ENCODE data around the gene DAD1. TPM values are rescaled to one million over a fixed set of nuclear protein-coding genes. Genes with fewer than 3 reads are reported as not detected.
"Not testable (repeated sequence)": the region's sequence is repeated elsewhere in the genome, so short reads cannot be mapped to it uniquely, and the experiment has no call there.

Gene DAD1
- polyA plus RNA-seq, 1 of the 3 experiments (the other 2 are of a cell fraction) = 406 TPM

DNA sequence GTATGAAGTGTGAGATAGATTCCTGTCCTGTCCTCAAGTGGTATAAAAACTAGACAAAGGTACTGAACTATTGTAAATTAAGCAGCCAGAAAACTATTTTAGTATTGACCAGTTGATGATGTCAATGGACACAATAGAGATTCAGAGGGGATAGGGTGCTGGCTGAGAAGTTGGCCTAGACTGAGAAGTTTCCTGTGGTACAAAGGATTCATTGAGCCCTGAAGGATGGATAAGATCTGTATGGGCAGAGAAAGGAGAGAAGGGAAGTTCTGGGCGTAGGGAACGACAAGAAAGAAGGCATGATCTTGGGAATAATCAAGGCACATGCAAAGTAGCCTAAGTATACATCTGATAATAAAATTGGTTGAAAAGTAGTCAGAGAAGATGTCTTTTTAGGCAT, 44.6 kb downstream of the DAD1 start:
- no peak for DNase-seq
- no peaks in the 10 kb centered on the region for H3K36me3 ChIP-seq (replicated peaks in 1 of 2; ENCODE audit: control insufficient read depth in 1 of 2, insufficient read depth in 2 of 2, low read length in 1 of 2)
- no peak overlapping the region for H3K4me3 ChIP-seq (ENCODE audit: low read depth in 2 of 2, low read length in 1 of 2)
- POLR2A ChIA-PET = no interaction called here
- no peak overlapping the region for H3K27ac ChIP-seq (ENCODE audit: low read depth in 2 of 2, low read length in 1 of 2)
- 91% methylated on average over 2 of the region's 2 CpGs for WGBS (ENCODE audit: low lambda C conversion rate)
- no peaks in the 10 kb centered on the region for H3K9me2 ChIP-seq
- no peaks in the 10 kb centered on the region for H3K27me3 ChIP-seq (ENCODE audit: insufficient read depth)
- TF ChIP-seq FOXM1 (IDR thresholded peaks at IDR 0.05; ENCODE audit: low read depth) (no peak), RXRA (IDR thresholded peaks at IDR 0.05; ENCODE audit: borderline replicate concordance, low read depth) (no peak), JUND (IDR thresholded peaks at IDR 0.05) (no peak), TEAD4 (IDR thresholded peaks at IDR 0.05; ENCODE audit: borderline replicate concordance, insufficient read depth) (no peak), RCOR1 (IDR thresholded peaks at IDR 0.05; ENCODE audit: low read length) (no peak), GATA2 (CRISPR knock-in tag; IDR thresholded peaks at IDR 0.05) (no peak), SMC3 (IDR thresholded peaks at IDR 0.05; ENCODE audit: low read depth, low read length) (no peak), RAD21 (IDR thresholded peaks at IDR 0.05; ENCODE audit: low read length) (no peak), SIN3A (IDR thresholded peaks at IDR 0.05; ENCODE audit: borderline replicate concordance, low read depth, low read length) (no peak), NRF1 (IDR thresholded peaks at IDR 0.05; ENCODE audit: low read depth, low read length) (no peak)
- TF ChIP-seq, protein P1, sequence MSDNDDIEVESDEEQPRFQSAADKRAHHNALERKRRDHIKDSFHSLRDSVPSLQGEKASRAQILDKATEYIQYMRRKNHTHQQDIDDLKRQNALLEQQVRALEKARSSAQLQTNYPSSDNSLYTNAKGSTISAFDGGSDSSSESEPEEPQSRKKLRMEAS (IDR thresholded peaks at IDR 0.05; ENCODE audit: low read depth) = no peak
- TF ChIP-seq, protein P2, sequence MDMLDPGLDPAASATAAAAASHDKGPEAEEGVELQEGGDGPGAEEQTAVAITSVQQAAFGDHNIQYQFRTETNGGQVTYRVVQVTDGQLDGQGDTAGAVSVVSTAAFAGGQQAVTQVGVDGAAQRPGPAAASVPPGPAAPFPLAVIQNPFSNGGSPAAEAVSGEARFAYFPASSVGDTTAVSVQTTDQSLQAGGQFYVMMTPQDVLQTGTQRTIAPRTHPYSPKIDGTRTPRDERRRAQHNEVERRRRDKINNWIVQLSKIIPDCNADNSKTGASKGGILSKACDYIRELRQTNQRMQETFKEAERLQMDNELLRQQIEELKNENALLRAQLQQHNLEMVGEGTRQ (IDR thresholded peaks at IDR 0.05; ENCODE audit: borderline replicate concordance, low read depth, low read length) = no peak
- TF ChIP-seq, protein P3, sequence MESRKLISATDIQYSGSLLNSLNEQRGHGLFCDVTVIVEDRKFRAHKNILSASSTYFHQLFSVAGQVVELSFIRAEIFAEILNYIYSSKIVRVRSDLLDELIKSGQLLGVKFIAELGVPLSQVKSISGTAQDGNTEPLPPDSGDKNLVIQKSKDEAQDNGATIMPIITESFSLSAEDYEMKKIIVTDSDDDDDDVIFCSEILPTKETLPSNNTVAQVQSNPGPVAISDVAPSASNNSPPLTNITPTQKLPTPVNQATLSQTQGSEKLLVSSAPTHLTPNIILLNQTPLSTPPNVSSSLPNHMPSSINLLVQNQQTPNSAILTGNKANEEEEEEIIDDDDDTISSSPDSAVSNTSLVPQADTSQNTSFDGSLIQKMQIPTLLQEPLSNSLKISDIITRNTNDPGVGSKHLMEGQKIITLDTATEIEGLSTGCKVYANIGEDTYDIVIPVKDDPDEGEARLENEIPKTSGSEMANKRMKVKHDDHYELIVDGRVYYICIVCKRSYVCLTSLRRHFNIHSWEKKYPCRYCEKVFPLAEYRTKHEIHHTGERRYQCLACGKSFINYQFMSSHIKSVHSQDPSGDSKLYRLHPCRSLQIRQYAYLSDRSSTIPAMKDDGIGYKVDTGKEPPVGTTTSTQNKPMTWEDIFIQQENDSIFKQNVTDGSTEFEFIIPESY (IDR thresholded peaks at IDR 0.05; ENCODE audit: borderline replicate concordance, low read depth) = no peak
- TF ChIP-seq, protein P4, sequence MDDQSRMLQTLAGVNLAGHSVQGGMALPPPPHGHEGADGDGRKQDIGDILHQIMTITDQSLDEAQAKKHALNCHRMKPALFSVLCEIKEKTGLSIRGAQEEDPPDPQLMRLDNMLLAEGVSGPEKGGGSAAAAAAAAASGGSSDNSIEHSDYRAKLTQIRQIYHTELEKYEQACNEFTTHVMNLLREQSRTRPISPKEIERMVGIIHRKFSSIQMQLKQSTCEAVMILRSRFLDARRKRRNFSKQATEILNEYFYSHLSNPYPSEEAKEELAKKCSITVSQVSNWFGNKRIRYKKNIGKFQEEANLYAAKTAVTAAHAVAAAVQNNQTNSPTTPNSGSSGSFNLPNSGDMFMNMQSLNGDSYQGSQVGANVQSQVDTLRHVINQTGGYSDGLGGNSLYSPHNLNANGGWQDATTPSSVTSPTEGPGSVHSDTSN (IDR thresholded peaks at IDR 0.05) = no peak
- TF ChIP-seq, protein P5, sequence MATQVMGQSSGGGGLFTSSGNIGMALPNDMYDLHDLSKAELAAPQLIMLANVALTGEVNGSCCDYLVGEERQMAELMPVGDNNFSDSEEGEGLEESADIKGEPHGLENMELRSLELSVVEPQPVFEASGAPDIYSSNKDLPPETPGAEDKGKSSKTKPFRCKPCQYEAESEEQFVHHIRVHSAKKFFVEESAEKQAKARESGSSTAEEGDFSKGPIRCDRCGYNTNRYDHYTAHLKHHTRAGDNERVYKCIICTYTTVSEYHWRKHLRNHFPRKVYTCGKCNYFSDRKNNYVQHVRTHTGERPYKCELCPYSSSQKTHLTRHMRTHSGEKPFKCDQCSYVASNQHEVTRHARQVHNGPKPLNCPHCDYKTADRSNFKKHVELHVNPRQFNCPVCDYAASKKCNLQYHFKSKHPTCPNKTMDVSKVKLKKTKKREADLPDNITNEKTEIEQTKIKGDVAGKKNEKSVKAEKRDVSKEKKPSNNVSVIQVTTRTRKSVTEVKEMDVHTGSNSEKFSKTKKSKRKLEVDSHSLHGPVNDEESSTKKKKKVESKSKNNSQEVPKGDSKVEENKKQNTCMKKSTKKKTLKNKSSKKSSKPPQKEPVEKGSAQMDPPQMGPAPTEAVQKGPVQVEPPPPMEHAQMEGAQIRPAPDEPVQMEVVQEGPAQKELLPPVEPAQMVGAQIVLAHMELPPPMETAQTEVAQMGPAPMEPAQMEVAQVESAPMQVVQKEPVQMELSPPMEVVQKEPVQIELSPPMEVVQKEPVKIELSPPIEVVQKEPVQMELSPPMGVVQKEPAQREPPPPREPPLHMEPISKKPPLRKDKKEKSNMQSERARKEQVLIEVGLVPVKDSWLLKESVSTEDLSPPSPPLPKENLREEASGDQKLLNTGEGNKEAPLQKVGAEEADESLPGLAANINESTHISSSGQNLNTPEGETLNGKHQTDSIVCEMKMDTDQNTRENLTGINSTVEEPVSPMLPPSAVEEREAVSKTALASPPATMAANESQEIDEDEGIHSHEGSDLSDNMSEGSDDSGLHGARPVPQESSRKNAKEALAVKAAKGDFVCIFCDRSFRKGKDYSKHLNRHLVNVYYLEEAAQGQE (IDR thresholded peaks at IDR 0.05; ENCODE audit: low read depth, low read length) = no peak
- no peak overlapping the region for H3K9ac ChIP-seq
- H2AFZ ChIP-seq (ENCODE audit: low read depth) = no peak overlapping the region
- peaks cover 0 to 52% of the 10 kb centered on the region in 2 experiments for H3K4me1 ChIP-seq (ENCODE audit: control insufficient read depth in 1 of 2, insufficient read depth in 2 of 2, low read depth in 1 of 2, low read length in 1 of 2)
- CTCF ChIA-PET = interaction anchor here (4.9 kb wide), 1 partner anchor 12 kb away, joined by 44 read pairs; no protein-coding TSS in a partner anchor
- no peak overlapping the region for H3K4me2 ChIP-seq
- peaks cover 11% of the 10 kb centered on the region for H3F3A ChIP-seq (replicated peaks; ENCODE audit: insufficient read depth)
- H4K20me1 ChIP-seq (ENCODE audit: insufficient read depth) = no peaks in the 10 kb centered on the region
- H3K79me2 ChIP-seq (ENCODE audit: insufficient read depth) = no peaks in the 10 kb centered on the region
- H3K9me3 ChIP-seq = no peaks in the 10 kb centered on the region

DNA sequence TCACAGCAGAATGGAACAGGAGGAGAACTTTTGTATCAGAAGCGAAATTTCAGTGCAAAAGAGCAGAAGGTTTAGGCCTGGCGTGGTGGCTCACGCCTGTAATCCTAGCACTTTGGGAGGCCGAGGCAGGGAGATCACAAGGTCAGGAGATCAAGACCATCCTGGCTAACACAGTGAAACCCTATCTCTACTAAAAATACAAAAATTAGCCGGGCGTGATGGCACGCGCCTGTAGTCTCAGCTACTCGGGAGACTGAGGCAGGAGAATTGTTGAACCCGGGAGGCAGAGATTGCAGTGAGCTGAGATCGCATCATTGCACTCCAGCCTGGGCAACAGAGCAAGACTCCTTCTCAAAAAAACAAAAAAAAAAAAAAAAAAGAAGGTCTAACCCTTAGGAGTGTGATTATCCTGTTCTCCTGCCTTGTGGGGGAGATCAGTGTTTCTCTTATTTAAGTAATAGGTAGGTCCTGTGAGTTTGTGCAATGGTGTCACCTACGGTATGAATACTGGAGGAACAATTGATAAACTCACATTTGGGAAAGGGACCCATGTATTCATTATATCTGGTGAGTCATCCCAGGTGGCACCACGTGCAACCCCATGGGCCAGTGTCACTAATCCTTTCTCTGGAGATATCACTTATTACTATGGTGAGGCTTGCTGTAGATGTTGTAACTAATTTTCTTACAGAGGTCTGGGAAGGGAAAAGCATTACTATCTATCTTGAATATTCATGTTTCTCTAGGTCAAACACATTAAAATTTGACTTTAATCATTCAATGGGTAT, 45.3 kb downstream of the DAD1 start:
- H3K27me3 ChIP-seq (ENCODE audit: insufficient read depth); H4K20me1 ChIP-seq (ENCODE audit: insufficient read depth); H3K9me3 ChIP-seq; H3K27ac ChIP-seq (ENCODE audit: low read depth in 2 of 2, low read length in 1 of 2); POLR2A ChIA-PET; CTCF ChIA-PET; H2AFZ ChIP-seq (ENCODE audit: low read depth); H3K4me3 ChIP-seq (ENCODE audit: low read depth in 2 of 2, low read length in 1 of 2); H3K9me2 ChIP-seq; H3K36me3 ChIP-seq (replicated peaks in 1 of 2; ENCODE audit: control insufficient read depth in 1 of 2, insufficient read depth in 2 of 2, low read length in 1 of 2); H3K79me2 ChIP-seq (ENCODE audit: insufficient read depth); H3K4me2 ChIP-seq; H3K9ac ChIP-seq; DNase-seq: not testable (repeated sequence)
- WGBS (ENCODE audit: low lambda C conversion rate) = 91% methylated on average over 13 of the region's 13 CpGs
- H3F3A ChIP-seq (replicated peaks; ENCODE audit: insufficient read depth) = peaks cover 11% of the 10 kb centered on the region
- peaks cover 0 to 50% of the 10 kb centered on the region in 2 experiments for H3K4me1 ChIP-seq (ENCODE audit: control insufficient read depth in 1 of 2, insufficient read depth in 2 of 2, low read depth in 1 of 2, low read length in 1 of 2)

Data from SK-N-SH (cell line).